ENCODE measurements around the gene RAPGEF3.

DNA sequence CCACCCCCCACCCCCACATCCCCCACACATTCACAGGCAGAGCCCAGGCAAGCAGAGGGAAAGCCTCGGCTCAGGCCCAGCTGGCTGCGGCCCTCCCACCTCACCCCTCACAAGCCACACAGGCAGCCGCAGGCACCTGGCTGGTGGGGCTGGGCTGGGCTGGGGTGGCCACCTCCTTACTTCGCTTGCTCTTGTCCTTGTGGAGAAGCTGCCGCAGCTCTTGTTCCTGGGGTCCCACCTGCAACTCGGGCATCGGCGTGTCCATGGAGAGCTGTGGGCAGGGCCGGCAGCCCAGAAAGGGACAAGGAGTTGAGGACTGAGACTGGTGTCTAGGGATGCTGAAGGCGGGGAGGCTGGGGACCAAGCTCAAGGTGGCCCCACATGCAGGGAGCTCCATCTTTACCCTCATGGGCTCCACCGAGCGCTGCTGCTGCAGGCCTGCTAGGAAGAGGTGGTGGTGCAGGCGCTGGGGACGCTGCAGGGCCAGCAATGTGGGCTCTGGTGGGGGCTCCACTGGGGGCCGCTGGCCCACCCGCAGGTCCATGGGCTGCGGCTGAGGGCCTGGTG lies 39.8 kb upstream of the RAPGEF3 start:
- no peak for TF ChIP-seq POLR2A (IDR thresholded peaks at IDR 0.05; ENCODE audit: low read depth, low read length)
- no peak for TF ChIP-seq POLR2AphosphoS5 (IDR thresholded peaks at IDR 0.05; ENCODE audit: low read depth, low read length)

All from GM12891 (cell line).